Measurements from ENCODE around the gene NUP107.

Gene NUP107

DNA sequence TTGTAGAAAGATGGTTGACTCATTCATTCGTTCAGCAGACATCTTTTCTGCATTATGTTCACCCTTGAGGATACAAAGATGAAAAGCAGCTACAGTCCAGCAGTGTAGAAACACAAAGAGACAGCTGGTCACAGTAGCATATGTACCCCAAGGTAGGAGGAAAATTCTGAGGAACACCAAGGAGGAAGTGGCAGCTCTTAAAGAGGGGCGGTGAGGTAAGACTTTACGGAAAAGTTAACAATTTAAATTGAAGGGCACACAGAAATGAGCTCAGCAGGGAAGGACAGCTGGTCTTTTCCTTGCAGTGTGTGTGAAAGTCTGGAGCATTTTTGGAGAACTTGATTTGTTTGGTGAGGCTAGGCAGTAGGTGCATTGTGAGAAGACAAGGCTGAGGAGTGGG lies 62.7 kb downstream of the NUP107 start:
- Histone ChIP-seq H3K27ac (replicated peaks) (no peak overlapping the region), H3K4me3 (replicated peaks; ENCODE audit: insufficient read depth, low read length) (no peak overlapping the region), H3K27me3 (ENCODE audit: insufficient read depth, poor library complexity, severe bottlenecking) (no peaks in the 10 kb centered on the region)
- TF ChIP-seq CTCF (IDR thresholded peaks at IDR 0.05; ENCODE audit: insufficient read depth, low read length) (no peak), GABPA (IDR thresholded peaks at IDR 0.05; ENCODE audit: low read depth) (no peak), REST (IDR thresholded peaks at IDR 0.05; ENCODE audit: insufficient replicate concordance, low read depth) (no peak), POLR2AphosphoS5 (IDR thresholded peaks at IDR 0.05; ENCODE audit: low read depth) (no peak), SPI1 (IDR thresholded peaks at IDR 0.05; ENCODE audit: borderline replicate concordance, low read depth) (peak; percentile 58; the same call in 1 of the 2 replicates)
- peak in 1 of 2 experiments; percentile 9 for DNase-seq (ENCODE audit: low read depth in 1 of 2, low spot score in 1 of 2)

DNA sequence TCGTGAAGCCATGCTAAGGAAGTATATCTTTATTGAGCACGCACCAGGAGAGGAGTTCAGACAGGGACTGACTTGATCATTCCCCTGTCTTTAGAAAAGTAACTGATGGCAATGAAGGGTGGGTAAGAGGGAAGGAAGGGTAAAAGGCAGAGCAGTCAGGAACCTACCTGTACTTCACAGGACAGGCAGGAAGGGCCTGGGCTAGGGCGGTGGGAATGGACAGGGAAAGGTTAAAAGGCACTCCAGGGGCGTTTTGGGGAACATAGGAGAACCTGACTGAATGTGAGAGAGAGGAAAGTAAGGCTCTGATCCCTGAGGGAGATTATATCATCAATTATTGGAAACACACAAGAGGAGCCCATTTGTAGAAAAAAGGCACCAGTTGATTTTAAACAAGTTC lies 63.1 kb downstream of the NUP107 start:
- no peak for TF ChIP-seq SPI1 (IDR thresholded peaks at IDR 0.05; ENCODE audit: borderline replicate concordance, low read depth)
- TF ChIP-seq CTCF (IDR thresholded peaks at IDR 0.05; ENCODE audit: insufficient read depth, low read length), result no peak
- no peak for TF ChIP-seq REST (IDR thresholded peaks at IDR 0.05; ENCODE audit: insufficient replicate concordance, low read depth)
- Histone ChIP-seq H3K27ac (replicated peaks) (no peak overlapping the region), H3K27me3 (ENCODE audit: insufficient read depth, poor library complexity, severe bottlenecking) (no peaks in the 10 kb centered on the region), H3K4me3 (replicated peaks; ENCODE audit: insufficient read depth, low read length) (no peak overlapping the region)
- no peak for DNase-seq (ENCODE audit: low read depth in 1 of 2, low spot score in 1 of 2)

DNA sequence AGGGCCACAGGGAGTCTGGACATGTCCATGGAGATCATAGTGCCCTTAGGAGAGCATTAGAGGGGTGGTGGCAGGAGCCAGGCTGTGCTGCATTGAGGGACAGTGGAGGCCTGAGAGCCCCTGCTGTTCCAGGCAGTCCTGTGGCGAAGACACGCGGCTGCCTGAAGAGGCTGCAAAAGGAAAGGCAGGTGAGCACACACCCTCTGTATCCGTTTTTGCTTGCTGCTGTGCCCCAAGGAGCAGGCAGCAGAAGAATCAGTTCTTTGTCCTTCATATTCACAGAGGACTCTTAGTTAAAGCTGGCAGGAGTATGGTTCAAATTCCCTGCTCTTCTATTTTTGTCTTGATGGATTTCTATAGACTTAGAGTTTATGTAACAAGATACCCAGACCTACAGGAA lies 63.7 kb downstream of the NUP107 start:
- Histone ChIP-seq H3K4me3 (replicated peaks; ENCODE audit: insufficient read depth, low read length) (no peak overlapping the region), H3K27ac (replicated peaks) (no peak overlapping the region), H3K27me3 (ENCODE audit: insufficient read depth, poor library complexity, severe bottlenecking) (no peaks in the 10 kb centered on the region)
- TF ChIP-seq CTCF (IDR thresholded peaks at IDR 0.05; ENCODE audit: insufficient read depth, low read length) (no peak), SPI1 (IDR thresholded peaks at IDR 0.05; ENCODE audit: borderline replicate concordance, low read depth) (no peak), GABPA (IDR thresholded peaks at IDR 0.05; ENCODE audit: low read depth) (no peak), POLR2AphosphoS5 (IDR thresholded peaks at IDR 0.05; ENCODE audit: low read depth) (no peak), REST (IDR thresholded peaks at IDR 0.05; ENCODE audit: insufficient replicate concordance, low read depth) (no peak)
- DNase-seq (ENCODE audit: low read depth in 1 of 2, low spot score in 1 of 2), result no peak
